Neural progenitor cell (in vitro differentiated cells): Measurements from ENCODE around the gene GMDS. TPM values are rescaled to one million over a fixed set of nuclear protein-coding genes. Genes with fewer than 3 reads are reported as not detected.

Experiments used
- DNase-seq: peaks from one replicate; pipeline ENCODE4 v3.0.0-alpha.2; 2016; ENCODE audit warnings: low spot score
- H2AFZ ChIP-seq: fragments of 200-600 bp; sonication (generic); replicated peaks from 2 replicates; pipeline ENCODE4 v1.6.1; 2016; ENCODE audit warnings: antibody characterized with exemption
- H3F3A ChIP-seq: fragments of 200-600 bp; sonication (generic); 2 replicates; pipeline ENCODE4 v1.6.1; 2016; ENCODE audit warnings: antibody characterized with exemption, low read depth
- H3K27ac ChIP-seq: fragments of 200-600 bp; sonication (generic); 2 replicates; pipeline ENCODE4 v1.5.1; 2016; ENCODE audit warnings: mild to moderate bottlenecking
- H3K27me3 ChIP-seq: fragments of 200-600 bp; sonication (generic); 2 replicates; pipeline ENCODE4 v1.6.1; 2016; ENCODE audit warnings: mild to moderate bottlenecking, moderate library complexity
- H3K36me3 ChIP-seq: fragments of 200-600 bp; sonication (generic); 2 replicates; pipeline ENCODE4 v1.5.1; 2016
- H3K4me1 ChIP-seq: fragments of 200-600 bp; sonication (generic); 2 replicates; pipeline ENCODE4 v1.6.1; 2016; ENCODE audit warnings: mixed run types
- H3K4me2 ChIP-seq: fragments of 200-600 bp; sonication (generic); 2 replicates; pipeline ENCODE4 v1.6.1; 2016
- H3K4me3 ChIP-seq: fragments of 200-600 bp; sonication (generic); 2 replicates; pipeline ENCODE4 v1.5.1; 2016
- H3K79me2 ChIP-seq: fragments of 200-600 bp; sonication (generic); 2 replicates; pipeline ENCODE4 v1.6.1; 2016; ENCODE audit warnings: low read depth
- H3K9ac ChIP-seq: fragments of 200-600 bp; sonication (generic); 2 replicates; pipeline ENCODE4 v1.6.1; 2016
- H3K9me3 ChIP-seq: fragments of 200-600 bp; sonication (generic); 2 replicates; pipeline ENCODE4 v1.5.1; 2016; ENCODE audit warnings: low read depth
- H4K20me1 ChIP-seq: fragments of 200-600 bp; sonication (generic); 2 replicates; pipeline ENCODE4 v1.6.1; 2016; ENCODE audit warnings: low read depth
- H3K27ac Mint-ChIP-seq: 3 replicates; pipeline ENCODE4 v1.8.0; 2021; ENCODE audit warnings: mixed read lengths
- H3K27me3 Mint-ChIP-seq: 2 replicates; pipeline ENCODE4 v1.8.0; 2022; ENCODE audit warnings: low read depth, mild to moderate bottlenecking, inconsistent platforms, moderate library complexity, mixed read lengths; ENCODE audit not compliant: insufficient read depth
- H3K36me3 Mint-ChIP-seq: 3 replicates; pipeline ENCODE4 v1.8.0; 2021; ENCODE audit warnings: mixed read lengths
- H3K4me1 Mint-ChIP-seq: 3 replicates; pipeline ENCODE4 v1.8.0; 2021; ENCODE audit warnings: mixed read lengths
- H3K4me3 Mint-ChIP-seq: 3 replicates; pipeline ENCODE4 v1.8.0; 2021; ENCODE audit warnings: mild to moderate bottlenecking, moderate library complexity, mixed read lengths
- H3K9me3 Mint-ChIP-seq: 3 replicates; pipeline ENCODE4 v1.8.0; 2020; ENCODE audit warnings: mixed read lengths
- EZH2 ChIP-seq: fragments of 200-600 bp; sonication (generic); IDR thresholded peaks from 2 replicates; pipeline ENCODE4 v1.6.1; 2017; ENCODE audit warnings: antibody characterized with exemption, mild to moderate bottlenecking, moderate library complexity
- EZH2phosphoT487 ChIP-seq: fragments of 200-600 bp; sonication (generic); IDR thresholded peaks from 2 replicates; pipeline ENCODE4 v1.6.1; 2017; ENCODE audit warnings: antibody characterized with exemption
- total RNA-seq: library from RNA; depleted of rRNA; stranded (reverse); fragments of >200 nt; gene quantifications from 2 replicates; pipeline ENCODE4 v1.2.3, GENCODE V29; 2015; ENCODE audit warnings: low replicate concordance
- TF ChIP-seq, protein P1 (sequence below): fragments of 200-600 bp; sonication (generic); IDR thresholded peaks from 2 replicates; pipeline ENCODE4 v1.5.1; 2017; ENCODE audit warnings: antibody characterized with exemption, mild to moderate bottlenecking

GMDS gene
- total RNA-seq, 1 donor from 2014 or later: 22.6 TPM

DNA sequence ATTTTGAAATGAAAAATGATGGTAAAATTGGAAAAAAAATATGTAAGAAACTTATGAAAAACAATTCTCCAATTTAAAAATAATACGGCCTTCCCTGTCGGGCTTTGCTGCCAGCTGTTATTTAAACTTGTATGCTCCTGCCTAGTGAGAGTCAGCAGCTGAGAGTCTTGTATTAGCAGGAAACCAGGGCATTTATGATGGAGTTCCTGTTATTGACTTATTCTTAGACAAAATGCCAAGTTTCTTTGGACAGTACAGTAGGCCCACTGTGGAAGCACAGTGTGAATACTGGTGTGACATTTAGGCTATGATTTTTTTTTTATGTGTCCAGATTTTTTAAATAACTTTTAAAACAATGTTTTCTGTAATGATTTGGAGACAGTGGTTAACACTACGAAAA is 42.1 kb downstream of the GMDS start:
- no peaks in the 10 kb centered on the region for H3K4me1 Mint-ChIP-seq
- Histone ChIP-seq H3K9me3 (no peaks in the 10 kb centered on the region), H3K36me3 (no peaks in the 10 kb centered on the region), H3K4me3 (no peak overlapping the region), H3K4me2 (no peak overlapping the region), H3K79me2 (no peaks in the 10 kb centered on the region), H3K9ac (no peak overlapping the region), H2AFZ (no peak overlapping the region), H3F3A (no peaks in the 10 kb centered on the region), H3K27me3 (no peaks in the 10 kb centered on the region), H3K27ac (no peak overlapping the region), H4K20me1 (no peaks in the 10 kb centered on the region), H3K4me1 (no peaks in the 10 kb centered on the region)
- no peak for DNase-seq
- no peak overlapping the region for H3K4me3 Mint-ChIP-seq
- no peaks in the 10 kb centered on the region for H3K27me3 Mint-ChIP-seq
- TF ChIP-seq EZH2 (no peak), EZH2phosphoT487 (no peak)
- TF ChIP-seq, protein P1, sequence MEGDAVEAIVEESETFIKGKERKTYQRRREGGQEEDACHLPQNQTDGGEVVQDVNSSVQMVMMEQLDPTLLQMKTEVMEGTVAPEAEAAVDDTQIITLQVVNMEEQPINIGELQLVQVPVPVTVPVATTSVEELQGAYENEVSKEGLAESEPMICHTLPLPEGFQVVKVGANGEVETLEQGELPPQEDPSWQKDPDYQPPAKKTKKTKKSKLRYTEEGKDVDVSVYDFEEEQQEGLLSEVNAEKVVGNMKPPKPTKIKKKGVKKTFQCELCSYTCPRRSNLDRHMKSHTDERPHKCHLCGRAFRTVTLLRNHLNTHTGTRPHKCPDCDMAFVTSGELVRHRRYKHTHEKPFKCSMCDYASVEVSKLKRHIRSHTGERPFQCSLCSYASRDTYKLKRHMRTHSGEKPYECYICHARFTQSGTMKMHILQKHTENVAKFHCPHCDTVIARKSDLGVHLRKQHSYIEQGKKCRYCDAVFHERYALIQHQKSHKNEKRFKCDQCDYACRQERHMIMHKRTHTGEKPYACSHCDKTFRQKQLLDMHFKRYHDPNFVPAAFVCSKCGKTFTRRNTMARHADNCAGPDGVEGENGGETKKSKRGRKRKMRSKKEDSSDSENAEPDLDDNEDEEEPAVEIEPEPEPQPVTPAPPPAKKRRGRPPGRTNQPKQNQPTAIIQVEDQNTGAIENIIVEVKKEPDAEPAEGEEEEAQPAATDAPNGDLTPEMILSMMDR: no peak
- peaks cover 5% of the 10 kb centered on the region for H3K9me3 Mint-ChIP-seq
- H3K27ac Mint-ChIP-seq: no peak overlapping the region
- H3K36me3 Mint-ChIP-seq: no peaks in the 10 kb centered on the region

DNA sequence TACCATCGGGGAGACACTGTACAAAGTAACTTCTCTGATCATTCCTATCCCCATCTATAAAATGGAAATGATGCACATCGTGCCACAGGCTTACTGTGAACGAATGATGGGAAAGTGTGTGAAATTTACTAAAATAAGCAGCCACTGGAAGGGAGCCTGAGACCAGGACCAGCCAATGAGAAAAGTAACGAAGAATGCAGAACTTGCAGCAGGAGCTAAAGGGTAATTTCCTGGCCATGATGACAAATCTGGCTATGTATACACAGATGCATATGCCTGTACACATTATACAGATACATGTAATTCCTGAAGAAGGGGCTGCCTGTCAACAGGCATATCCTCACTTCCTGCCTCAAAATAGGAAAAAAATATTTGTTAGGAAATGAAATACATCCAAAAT is 47.4 kb downstream of the GMDS start:
- Histone ChIP-seq H3K27ac (no peak overlapping the region), H3K4me3 (no peak overlapping the region), H3K4me1 (no peaks in the 10 kb centered on the region), H3F3A (no peaks in the 10 kb centered on the region), H3K36me3 (no peaks in the 10 kb centered on the region), H2AFZ (no peak overlapping the region), H3K27me3 (no peaks in the 10 kb centered on the region), H4K20me1 (no peaks in the 10 kb centered on the region), H3K9ac (no peak overlapping the region), H3K9me3 (no peaks in the 10 kb centered on the region), H3K4me2 (no peak overlapping the region), H3K79me2 (no peaks in the 10 kb centered on the region)
- Mint-ChIP-seq H3K27ac (no peak overlapping the region), H3K4me1 (peaks cover 2% of the 10 kb centered on the region), H3K36me3 (no peaks in the 10 kb centered on the region), H3K4me3 (no peak overlapping the region), H3K27me3 (no peaks in the 10 kb centered on the region), H3K9me3 (no peaks in the 10 kb centered on the region)
- TF ChIP-seq EZH2phosphoT487: no peak
- no peak for TF ChIP-seq EZH2
- TF ChIP-seq, protein P1: no peak
- DNase-seq: no peak

DNA sequence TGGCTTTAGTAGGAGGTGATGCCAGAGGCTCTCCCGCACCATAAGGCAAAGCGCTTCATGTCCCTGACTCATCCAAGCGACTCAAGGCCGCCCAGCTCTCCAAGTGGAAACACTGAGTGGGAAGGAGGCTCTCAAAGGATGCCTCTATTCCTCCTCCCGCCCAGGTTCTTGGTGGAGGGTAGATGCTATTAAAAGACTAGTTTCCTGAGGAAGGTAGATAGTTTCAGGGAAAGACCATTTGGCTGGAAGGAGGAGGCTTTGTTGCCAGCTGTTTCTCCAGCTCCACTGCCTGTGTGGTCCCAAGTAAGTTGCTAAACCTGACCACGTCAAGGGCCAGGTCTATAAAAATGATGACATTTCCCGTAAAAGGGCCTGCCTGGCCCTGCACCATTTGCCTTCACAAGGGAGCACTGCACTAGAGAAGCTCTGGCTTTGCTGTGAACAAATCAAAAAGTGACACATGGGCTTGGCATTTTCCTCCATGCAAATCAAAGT is 48.2 kb downstream of the GMDS start:
- no peaks in the 10 kb centered on the region for H3K4me1 ChIP-seq
- H3K27me3 Mint-ChIP-seq: no peaks in the 10 kb centered on the region
- no peaks in the 10 kb centered on the region for H3K79me2 ChIP-seq
- no peak overlapping the region for H3K4me2 ChIP-seq
- no peaks in the 10 kb centered on the region for H3F3A ChIP-seq
- no peak overlapping the region for H3K27ac ChIP-seq
- no peaks in the 10 kb centered on the region for H3K27me3 ChIP-seq
- H3K4me3 Mint-ChIP-seq: no peak overlapping the region
- H3K36me3 ChIP-seq: no peaks in the 10 kb centered on the region
- no peak overlapping the region for H2AFZ ChIP-seq
- no peaks in the 10 kb centered on the region for H3K36me3 Mint-ChIP-seq
- no peaks in the 10 kb centered on the region for H3K9me3 ChIP-seq
- DNase-seq: no peak
- H3K4me3 ChIP-seq: no peak overlapping the region
- H3K9me3 Mint-ChIP-seq: no peaks in the 10 kb centered on the region
- no peak overlapping the region for H3K9ac ChIP-seq
- peaks cover 2% of the 10 kb centered on the region for H3K4me1 Mint-ChIP-seq
- H3K27ac Mint-ChIP-seq: no peak overlapping the region
- TF ChIP-seq EZH2phosphoT487 (no peak), EZH2 (no peak)
- TF ChIP-seq, protein P1: no peak
- no peaks in the 10 kb centered on the region for H4K20me1 ChIP-seq
